ENCODE measurements around the gene GALNT18. TPM values are rescaled to one million over a fixed set of nuclear protein-coding genes. Genes with fewer than 3 reads are reported as not detected.

The GALNT18 gene
- polyA plus RNA-seq, 1 donor (not counting 4 experiments of a cell fraction or from before 2014, with no cell fraction given): 27.2 TPM

DNA sequence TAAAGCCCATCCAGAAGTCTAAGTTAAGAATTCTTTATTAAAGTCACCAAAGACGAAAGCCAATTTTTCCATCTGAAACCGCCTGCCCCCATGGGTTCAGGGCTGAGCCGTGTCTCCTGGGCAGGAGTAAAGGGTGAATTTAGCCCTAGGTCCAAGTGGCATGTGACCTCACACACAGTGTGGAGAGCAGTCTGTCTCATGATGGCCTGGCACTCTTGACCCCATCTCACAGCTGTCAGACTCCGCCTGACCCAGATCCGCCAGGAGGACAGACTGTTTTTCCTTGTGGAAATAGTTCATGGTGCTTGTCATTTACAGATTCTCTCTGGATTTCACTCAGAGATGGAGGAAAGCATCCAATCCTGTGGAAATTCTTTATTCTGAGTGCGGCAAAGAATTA is 109.7 kb downstream of the GALNT18 start:
- Histone ChIP-seq H3K9me1 (ENCODE audit: control insufficient read depth, extremely low read depth, insufficient read depth, low read length) (no peaks in the 10 kb centered on the region), H3K4me3 (ENCODE audit: control insufficient read depth in 2 of 3, extremely low read depth in 1 of 3, insufficient read depth in 2 of 3, low read depth in 1 of 3, low read length in 3 of 3) (no peak overlapping the region), H3K9ac (ENCODE audit: control insufficient read depth, extremely low read depth, insufficient read depth, low read length) (no peak overlapping the region), H3K27ac (ENCODE audit: control insufficient read depth, insufficient read depth, low read length) (no peak overlapping the region), H3K79me2 (ENCODE audit: control insufficient read depth, insufficient read depth, low read length) (peaks cover 29% of the 10 kb centered on the region), H2AFZ (ENCODE audit: control insufficient read depth, low read length) (no peak overlapping the region), H3K9me3 (ENCODE audit: control insufficient read depth, low read depth, low read length) (no peaks in the 10 kb centered on the region), H3K4me1 (ENCODE audit: control insufficient read depth, extremely low read depth, insufficient read depth, low read length) (peaks cover 2% of the 10 kb centered on the region), H4K20me1 (ENCODE audit: control insufficient read depth, extremely low read depth, insufficient read depth, low read length) (no peaks in the 10 kb centered on the region), H3K27me3 (ENCODE audit: control insufficient read depth, extremely low read depth, insufficient read depth, low read length) (no peaks in the 10 kb centered on the region), H3K4me2 (ENCODE audit: control insufficient read depth, extremely low read depth, insufficient read depth, low read depth, low read length) (no peak overlapping the region), H3K36me3 (ENCODE audit: control insufficient read depth in 2 of 2, extremely low read depth in 1 of 2, insufficient read depth in 2 of 2, low read length in 2 of 2) (no peaks in the 10 kb centered on the region)
- DNase-seq (ENCODE audit: low read depth, low spot score): no peak
- TF ChIP-seq, protein P1, sequence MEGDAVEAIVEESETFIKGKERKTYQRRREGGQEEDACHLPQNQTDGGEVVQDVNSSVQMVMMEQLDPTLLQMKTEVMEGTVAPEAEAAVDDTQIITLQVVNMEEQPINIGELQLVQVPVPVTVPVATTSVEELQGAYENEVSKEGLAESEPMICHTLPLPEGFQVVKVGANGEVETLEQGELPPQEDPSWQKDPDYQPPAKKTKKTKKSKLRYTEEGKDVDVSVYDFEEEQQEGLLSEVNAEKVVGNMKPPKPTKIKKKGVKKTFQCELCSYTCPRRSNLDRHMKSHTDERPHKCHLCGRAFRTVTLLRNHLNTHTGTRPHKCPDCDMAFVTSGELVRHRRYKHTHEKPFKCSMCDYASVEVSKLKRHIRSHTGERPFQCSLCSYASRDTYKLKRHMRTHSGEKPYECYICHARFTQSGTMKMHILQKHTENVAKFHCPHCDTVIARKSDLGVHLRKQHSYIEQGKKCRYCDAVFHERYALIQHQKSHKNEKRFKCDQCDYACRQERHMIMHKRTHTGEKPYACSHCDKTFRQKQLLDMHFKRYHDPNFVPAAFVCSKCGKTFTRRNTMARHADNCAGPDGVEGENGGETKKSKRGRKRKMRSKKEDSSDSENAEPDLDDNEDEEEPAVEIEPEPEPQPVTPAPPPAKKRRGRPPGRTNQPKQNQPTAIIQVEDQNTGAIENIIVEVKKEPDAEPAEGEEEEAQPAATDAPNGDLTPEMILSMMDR (optimal IDR thresholded peaks at IDR 0.05 in 1 of 3, IDR thresholded peaks at IDR 0.05 in 1 of 3, conservative IDR thresholded peaks at IDR 0.05 in 1 of 3; ENCODE audit: extremely low read depth in 1 of 3, insufficient read depth in 2 of 3, low read length in 3 of 3): no peak
- no peak for TF ChIP-seq EZH2 (IDR thresholded peaks at IDR 0.05; ENCODE audit: low read length)
- no peak for FAIRE-seq
- dilution Hi-C loops (cut with MboI; ENCODE audit: extremely low pct_ligation_motif_present, low sequenced_read_pairs): no loop called here

DNA sequence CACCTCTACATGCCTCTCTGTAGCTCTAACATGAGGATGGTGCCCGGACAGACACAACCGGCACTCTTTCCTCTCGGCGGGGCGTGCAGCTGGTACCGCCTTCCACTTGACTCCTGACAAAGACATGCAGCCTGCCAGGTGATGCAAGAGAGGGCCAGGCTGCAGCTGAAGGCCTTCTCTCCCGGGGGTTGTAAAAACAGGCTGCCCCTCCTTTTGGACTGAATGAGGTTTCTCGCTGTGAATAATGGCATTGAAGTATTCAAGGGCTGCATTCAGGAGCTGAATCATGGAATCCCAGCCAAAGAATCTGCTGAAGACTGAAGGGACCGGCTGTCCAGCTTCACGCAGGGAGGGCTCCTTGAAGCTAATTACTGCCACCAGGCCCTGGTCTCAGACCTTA is 110.9 kb downstream of the GALNT18 start:
- TF ChIP-seq, protein P1 (optimal IDR thresholded peaks at IDR 0.05 in 1 of 3, IDR thresholded peaks at IDR 0.05 in 1 of 3, conservative IDR thresholded peaks at IDR 0.05 in 1 of 3; ENCODE audit: extremely low read depth in 1 of 3, insufficient read depth in 2 of 3, low read length in 3 of 3): no peak
- no peak for TF ChIP-seq EZH2 (IDR thresholded peaks at IDR 0.05; ENCODE audit: low read length)
- peaks cover 28% of the 10 kb centered on the region for H3K79me2 ChIP-seq (ENCODE audit: control insufficient read depth, insufficient read depth, low read length)
- no peaks in the 10 kb centered on the region for H4K20me1 ChIP-seq (ENCODE audit: control insufficient read depth, extremely low read depth, insufficient read depth, low read length)
- no peaks in the 10 kb centered on the region for H3K9me1 ChIP-seq (ENCODE audit: control insufficient read depth, extremely low read depth, insufficient read depth, low read length)
- dilution Hi-C loops (cut with MboI; ENCODE audit: extremely low pct_ligation_motif_present, low sequenced_read_pairs): no loop called here
- no peaks in the 10 kb centered on the region for H3K36me3 ChIP-seq (ENCODE audit: control insufficient read depth in 2 of 2, extremely low read depth in 1 of 2, insufficient read depth in 2 of 2, low read length in 2 of 2)
- H3K27ac ChIP-seq (ENCODE audit: control insufficient read depth, insufficient read depth, low read length): no peak overlapping the region
- H3K4me2 ChIP-seq (ENCODE audit: control insufficient read depth, extremely low read depth, insufficient read depth, low read depth, low read length): no peak overlapping the region
- peaks cover 2% of the 10 kb centered on the region for H3K4me1 ChIP-seq (ENCODE audit: control insufficient read depth, extremely low read depth, insufficient read depth, low read length)
- H3K4me3 ChIP-seq (ENCODE audit: control insufficient read depth in 2 of 3, extremely low read depth in 1 of 3, insufficient read depth in 2 of 3, low read depth in 1 of 3, low read length in 3 of 3): no peak overlapping the region
- H3K27me3 ChIP-seq (ENCODE audit: control insufficient read depth, extremely low read depth, insufficient read depth, low read length): no peaks in the 10 kb centered on the region
- no peak overlapping the region for H3K9ac ChIP-seq (ENCODE audit: control insufficient read depth, extremely low read depth, insufficient read depth, low read length)
- FAIRE-seq: no peak
- DNase-seq (ENCODE audit: low read depth, low spot score): no peak
- no peaks in the 10 kb centered on the region for H3K9me3 ChIP-seq (ENCODE audit: control insufficient read depth, low read depth, low read length)
- no peak overlapping the region for H2AFZ ChIP-seq (ENCODE audit: control insufficient read depth, low read length)

Data from keratinocyte (primary cell).